Neuronal stem cell (in vitro differentiated cells): ENCODE data around the gene HPS3.
A peak's percentile ranks its signal among the peaks of the same experiment; 100 is the strongest.

Experiments used
- DNase-seq: peaks from one replicate; pipeline ENCODE4 v3.0.0-alpha.2; 2013; ENCODE audit warnings: low spot score
- H2AFZ ChIP-seq: one replicate; pipeline ENCODE4 v1.6.1; 2013; ENCODE audit warnings: mild to moderate bottlenecking, low read length, inconsistent platforms
- H2AK5ac ChIP-seq: 2 replicates; pipeline ENCODE4 v1.6.1; 2013; ENCODE audit warnings: low read depth, mild to moderate bottlenecking, inconsistent platforms, low read length, moderate library complexity, mixed read lengths
- H2BK120ac ChIP-seq: 2 replicates; pipeline ENCODE4 v1.6.1; 2013; ENCODE audit warnings: low read depth, mild to moderate bottlenecking, inconsistent platforms, low read length, moderate library complexity, mixed read lengths
- H2BK12ac ChIP-seq: one replicate; pipeline ENCODE4 v1.6.1; 2013; ENCODE audit warnings: low read length, inconsistent platforms
- H2BK15ac ChIP-seq: 2 replicates; pipeline ENCODE4 v1.6.1; 2013; ENCODE audit warnings: mild to moderate bottlenecking, low read length, inconsistent platforms, mixed read lengths
- H2BK5ac ChIP-seq: one replicate; pipeline ENCODE4 v1.6.1; 2013; ENCODE audit warnings: inconsistent platforms, mild to moderate bottlenecking, low read length, moderate library complexity
- H3K14ac ChIP-seq: one replicate; pipeline ENCODE4 v1.6.1; 2013; ENCODE audit warnings: low read length, inconsistent platforms
- H3K18ac ChIP-seq: 2 replicates; pipeline ENCODE4 v1.6.1; 2013; ENCODE audit warnings: low read length, inconsistent platforms
- H3K23ac ChIP-seq: 2 replicates; pipeline ENCODE4 v1.6.1; 2013; ENCODE audit warnings: low read depth, mild to moderate bottlenecking, mixed read lengths, low read length, inconsistent platforms; ENCODE audit not compliant: poor library complexity
- H3K27ac ChIP-seq: replicated peaks from 3 replicates; pipeline ENCODE4 v1.5.1; 2013; ENCODE audit warnings: low read length, inconsistent platforms
- H3K27me3 ChIP-seq, 3 experiments: 2 replicates each; pipeline ENCODE4 v1.6.1; 2013; ENCODE audit warnings: low read length in 3 of 3, mild to moderate bottlenecking in 2 of 3, inconsistent platforms in 1 of 3, low read depth in 1 of 3, mixed read lengths in 1 of 3, moderate library complexity in 1 of 3; ENCODE audit not compliant: control insufficient read depth in 3 of 3, insufficient read depth in 3 of 3
- H3K36me3 ChIP-seq, 2 donors: replicated peaks in 1 of 2; 2 replicates each; pipeline ENCODE4 v1.6.1; 2013; ENCODE audit warnings: low read length in 2 of 2; ENCODE audit not compliant: control insufficient read depth in 2 of 2, insufficient read depth in 2 of 2
- H3K4ac ChIP-seq: 2 replicates; pipeline ENCODE4 v1.6.1; 2013; ENCODE audit warnings: inconsistent platforms, mild to moderate bottlenecking, low read length, moderate library complexity
- H3K4me1 ChIP-seq, 2 donors: 1 replicate in 1 of 2; 2 replicates in 1 of 2; pipeline ENCODE4 v1.6.1; 2013; ENCODE audit warnings: low read length in 2 of 2, low read depth in 1 of 2; ENCODE audit not compliant: control insufficient read depth in 2 of 2, insufficient read depth in 1 of 2
- H3K4me2 ChIP-seq: one replicate; pipeline ENCODE4 v1.6.1; 2013; ENCODE audit warnings: mild to moderate bottlenecking, low read length, inconsistent platforms; ENCODE audit not compliant: insufficient read depth, poor library complexity, severe bottlenecking
- H3K4me3 ChIP-seq, 2 donors: 2 replicates each; pipeline ENCODE4 v1.5.1; 2013; ENCODE audit warnings: low read length in 2 of 2, mild to moderate bottlenecking in 2 of 2, inconsistent platforms in 1 of 2, moderate library complexity in 1 of 2
- H3K79me1 ChIP-seq: one replicate; pipeline ENCODE4 v1.6.1; 2013; ENCODE audit warnings: low read depth, mild to moderate bottlenecking, inconsistent platforms, low read length, moderate library complexity
- H3K9ac ChIP-seq: one replicate; pipeline ENCODE4 v1.6.1; 2013; ENCODE audit warnings: mild to moderate bottlenecking, low read depth, low read length, inconsistent platforms; ENCODE audit not compliant: poor library complexity
- H3K9me3 ChIP-seq, 2 donors: replicated peaks in 1 of 2; 2 replicates each; pipeline versions ENCODE3 to v1.6.1; 2013; ENCODE audit warnings: low read length in 2 of 2, mild to moderate bottlenecking in 2 of 2, inconsistent platforms in 1 of 2, low read depth in 1 of 2, mixed read lengths in 1 of 2, moderate library complexity in 1 of 2; ENCODE audit not compliant: control insufficient read depth in 2 of 2, insufficient read depth in 1 of 2
- H4K8ac ChIP-seq: one replicate; pipeline ENCODE4 v1.6.1; 2013; ENCODE audit warnings: low read depth, mild to moderate bottlenecking, inconsistent platforms, low read length, moderate library complexity
- H4K91ac ChIP-seq: one replicate; pipeline ENCODE4 v1.6.1; 2013; ENCODE audit warnings: low read length, low read depth, mild to moderate bottlenecking, inconsistent platforms; ENCODE audit not compliant: poor library complexity
- WGBS, 2 donors: extraction: QIAGEN DNeasy Blood & Tissue Kit; methylation state at CpG; one replicate each; pipeline ENCODE4 v1.1.7; 2013; ENCODE audit warnings: missing lambda C conversion rate in 2 of 2, mixed read lengths in 1 of 2; ENCODE audit not compliant: insufficient read length in 2 of 2, insufficient replicate concordance in 1 of 2; ENCODE audit errors: extremely low coverage in 2 of 2; 5-methylcytosine and 5-hydroxymethylcytosine counted together

HPS3 gene

DNA sequence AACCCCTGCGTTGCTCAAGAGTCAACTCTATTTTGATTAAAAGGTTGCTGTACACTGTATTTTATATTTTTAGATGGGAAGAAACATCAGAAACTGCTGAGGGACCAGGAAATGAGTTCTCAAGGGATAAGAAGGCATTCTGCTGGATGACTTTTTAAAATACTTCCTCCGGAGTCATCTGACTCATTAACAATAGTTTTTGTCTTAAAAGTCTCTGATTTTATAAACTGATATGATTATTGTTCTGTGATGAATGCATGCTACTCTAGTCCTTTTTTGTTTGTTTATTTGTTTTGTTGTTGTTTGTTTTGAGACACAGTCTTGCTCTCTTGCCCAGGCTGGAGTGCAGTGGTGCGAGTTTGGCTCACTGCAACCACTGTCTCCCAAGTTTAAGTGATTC, 25.0 kb upstream of the HPS3 start:
- H4K91ac ChIP-seq: no peak overlapping the region
- no peaks in the 10 kb centered on the region for H3K79me1 ChIP-seq
- WGBS, 2 donors: no CpG with 5 or more reads among the region's 3 CpGs
- no peak overlapping the region for H3K9ac ChIP-seq
- H2AK5ac ChIP-seq: no peak overlapping the region
- no peak overlapping the region for H3K23ac ChIP-seq
- H2BK120ac ChIP-seq: no peak overlapping the region
- H2BK5ac ChIP-seq: no peak overlapping the region
- no peak overlapping the region for H2BK15ac ChIP-seq
- H3K27me3 ChIP-seq: no peaks in the 10 kb centered on the region
- no peak overlapping the region for H4K8ac ChIP-seq
- H3K9me3 ChIP-seq: peaks cover 4 to 7% of the 10 kb centered on the region in 2 donors
- no peak overlapping the region for H2BK12ac ChIP-seq
- H3K4me3 ChIP-seq: no peak overlapping the region
- H3K4me1 ChIP-seq: no peaks in the 10 kb centered on the region
- no peak overlapping the region for H3K4me2 ChIP-seq
- no peak overlapping the region for H3K27ac ChIP-seq
- no peak for DNase-seq
- H3K4ac ChIP-seq: no peak overlapping the region
- H3K36me3 ChIP-seq: no peaks in the 10 kb centered on the region
- H3K14ac ChIP-seq: no peak overlapping the region
- H2AFZ ChIP-seq: no peak overlapping the region
- no peak overlapping the region for H3K18ac ChIP-seq

DNA sequence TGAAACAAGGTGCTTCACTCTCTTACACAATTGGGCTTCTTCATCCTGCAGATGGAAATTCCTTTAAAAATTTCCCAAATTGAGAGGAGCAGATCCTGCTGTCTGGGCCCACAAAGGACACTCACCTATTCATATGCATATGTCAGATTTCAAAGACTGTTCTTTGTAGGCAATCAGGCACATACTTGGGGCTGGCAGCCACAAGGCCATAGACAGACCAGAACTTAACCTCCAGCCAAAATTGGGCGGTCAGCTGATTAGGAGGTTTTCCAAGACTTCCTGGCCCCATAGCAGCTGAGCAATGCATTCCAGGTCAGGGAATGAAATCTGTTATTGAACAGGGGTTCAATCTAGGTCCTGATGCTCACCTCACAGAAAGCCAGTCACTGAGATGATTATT, 15.0 kb upstream of the HPS3 start:
- Histone ChIP-seq H2AFZ (peak overlapping the region; percentile 8), H2BK12ac (no peak overlapping the region), H3K4ac (no peak overlapping the region), H3K14ac (no peak overlapping the region), H4K91ac (no peak overlapping the region), H3K23ac (no peak overlapping the region), H2BK120ac (no peak overlapping the region), H3K4me1 (no peaks in the 10 kb centered on the region), H3K9me3 (peaks cover 0 to 4% of the 10 kb centered on the region in 2 donors), H2BK15ac (no peak overlapping the region), H3K79me1 (no peaks in the 10 kb centered on the region), H3K9ac (no peak overlapping the region), H4K8ac (no peak overlapping the region), H2AK5ac (no peak overlapping the region), H3K27ac (no peak overlapping the region), H3K4me3 (no peak overlapping the region), H3K4me2 (no peak overlapping the region), H2BK5ac (no peak overlapping the region), H3K36me3 (no peaks in the 10 kb centered on the region), H3K18ac (no peak overlapping the region), H3K27me3 (peaks cover 0 to 6% (median 0%) of the 10 kb centered on the region in 3 experiments)
- DNase-seq: no peak
- no CpG with 5 or more reads among the region's 1 CpG for WGBS, 2 donors

DNA sequence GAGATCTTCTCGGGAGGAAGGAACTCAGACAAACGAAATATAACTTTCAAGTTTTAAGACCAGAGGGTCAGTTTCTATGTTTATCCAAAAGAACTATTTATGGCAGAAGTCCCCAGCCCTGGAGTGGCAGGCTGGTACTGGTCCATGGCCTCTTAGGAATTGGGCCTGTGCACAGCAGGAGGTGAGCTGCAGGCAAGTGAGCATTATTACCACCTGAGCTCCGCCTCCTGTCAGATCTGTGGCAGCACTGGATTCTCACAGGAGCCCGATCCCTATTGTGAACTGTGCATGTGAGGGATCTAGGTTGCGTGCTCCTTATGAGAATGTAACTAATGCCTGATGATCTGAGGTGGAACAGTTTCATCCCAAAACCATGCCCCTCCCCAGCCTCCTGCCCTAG, 14.3 kb upstream of the HPS3 start:
- H3K36me3 ChIP-seq: no peaks in the 10 kb centered on the region
- H3K23ac ChIP-seq: no peak overlapping the region
- H3K4me2 ChIP-seq: no peak overlapping the region
- no peak overlapping the region for H2BK12ac ChIP-seq
- H2BK5ac ChIP-seq: no peak overlapping the region
- no peak overlapping the region for H2AK5ac ChIP-seq
- no peak overlapping the region for H3K14ac ChIP-seq
- H4K91ac ChIP-seq: no peak overlapping the region
- peaks cover 0 to 4% of the 10 kb centered on the region in 2 donors for H3K9me3 ChIP-seq
- H3K4me3 ChIP-seq: no peak overlapping the region
- H2BK15ac ChIP-seq: no peak overlapping the region
- H2AFZ ChIP-seq: no peak overlapping the region
- no peak overlapping the region for H3K27ac ChIP-seq
- no peak overlapping the region for H4K8ac ChIP-seq
- no peak overlapping the region for H2BK120ac ChIP-seq
- peaks cover 0 to 6% (median 0%) of the 10 kb centered on the region in 3 experiments for H3K27me3 ChIP-seq
- no CpG with 5 or more reads among the region's 5 CpGs for WGBS, 2 donors
- no peaks in the 10 kb centered on the region for H3K79me1 ChIP-seq
- no peak overlapping the region for H3K4ac ChIP-seq
- no peak overlapping the region for H3K9ac ChIP-seq
- H3K18ac ChIP-seq: no peak overlapping the region
- no peaks in the 10 kb centered on the region for H3K4me1 ChIP-seq
- no peak for DNase-seq

DNA sequence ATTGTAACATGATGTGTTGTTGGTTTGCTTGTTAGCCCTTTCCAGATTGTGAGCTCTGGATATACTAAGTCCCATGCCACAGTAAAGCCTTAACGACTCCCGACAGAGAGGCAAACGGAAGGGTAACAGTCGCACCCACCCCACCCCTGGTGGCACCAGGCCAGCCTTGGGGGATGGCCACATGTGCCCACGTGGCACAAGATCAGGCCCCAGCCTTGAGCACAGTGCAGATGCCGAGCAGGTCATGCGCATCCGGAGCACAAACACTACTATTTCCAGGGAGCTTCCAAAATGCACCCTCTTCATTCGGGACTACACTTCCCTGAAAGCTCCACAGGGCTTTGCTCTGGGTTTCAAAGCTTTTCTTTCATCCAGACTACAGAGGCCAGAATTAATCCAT, 10.7 kb upstream of the HPS3 start:
- Histone ChIP-seq H3K4me2 (no peak overlapping the region), H2BK120ac (no peak overlapping the region), H3K9me3 (peaks cover 0 to 2% of the 10 kb centered on the region in 2 donors), H3K14ac (no peak overlapping the region), H4K8ac (no peak overlapping the region), H3K79me1 (no peaks in the 10 kb centered on the region), H3K23ac (peak overlapping the region; percentile 81), H2BK5ac (no peak overlapping the region), H3K18ac (no peak overlapping the region), H3K27ac (no peak overlapping the region), H2BK12ac (no peak overlapping the region), H2AFZ (no peak overlapping the region), H4K91ac (no peak overlapping the region), H3K27me3 (peaks cover 0 to 6% (median 0%) of the 10 kb centered on the region in 3 experiments), H3K9ac (peak overlapping the region; percentile 34), H3K4me3 (no peak overlapping the region), H2AK5ac (no peak overlapping the region), H3K4ac (no peak overlapping the region), H2BK15ac (no peak overlapping the region), H3K4me1 (no peaks in the 10 kb centered on the region), H3K36me3 (no peaks in the 10 kb centered on the region)
- no CpG with 5 or more reads among the region's 9 CpGs for WGBS, 2 donors
- DNase-seq: no peak
